ENCODE data around the gene RPL15.

DNA sequence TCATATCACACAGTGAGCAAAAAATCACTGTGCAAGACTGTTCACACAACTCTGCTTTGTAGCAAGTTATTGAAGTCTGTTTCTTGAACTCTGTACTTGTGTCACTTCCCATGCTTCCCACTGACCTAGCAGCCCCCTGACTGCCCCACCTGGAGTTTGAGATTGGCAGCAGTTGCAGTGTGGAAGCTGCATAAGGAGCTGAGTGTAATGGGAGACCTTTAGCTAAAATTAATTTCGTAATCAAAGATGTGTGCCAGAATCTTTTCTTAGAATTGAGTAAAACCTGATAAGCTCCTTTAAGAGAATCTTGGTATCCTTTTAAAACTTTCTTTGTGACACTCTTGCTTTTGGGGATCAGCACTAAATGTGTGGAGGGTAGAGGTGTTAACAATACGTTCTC lies 43.0 kb upstream of the RPL15 start:
- TF ChIP-seq, protein P1, sequence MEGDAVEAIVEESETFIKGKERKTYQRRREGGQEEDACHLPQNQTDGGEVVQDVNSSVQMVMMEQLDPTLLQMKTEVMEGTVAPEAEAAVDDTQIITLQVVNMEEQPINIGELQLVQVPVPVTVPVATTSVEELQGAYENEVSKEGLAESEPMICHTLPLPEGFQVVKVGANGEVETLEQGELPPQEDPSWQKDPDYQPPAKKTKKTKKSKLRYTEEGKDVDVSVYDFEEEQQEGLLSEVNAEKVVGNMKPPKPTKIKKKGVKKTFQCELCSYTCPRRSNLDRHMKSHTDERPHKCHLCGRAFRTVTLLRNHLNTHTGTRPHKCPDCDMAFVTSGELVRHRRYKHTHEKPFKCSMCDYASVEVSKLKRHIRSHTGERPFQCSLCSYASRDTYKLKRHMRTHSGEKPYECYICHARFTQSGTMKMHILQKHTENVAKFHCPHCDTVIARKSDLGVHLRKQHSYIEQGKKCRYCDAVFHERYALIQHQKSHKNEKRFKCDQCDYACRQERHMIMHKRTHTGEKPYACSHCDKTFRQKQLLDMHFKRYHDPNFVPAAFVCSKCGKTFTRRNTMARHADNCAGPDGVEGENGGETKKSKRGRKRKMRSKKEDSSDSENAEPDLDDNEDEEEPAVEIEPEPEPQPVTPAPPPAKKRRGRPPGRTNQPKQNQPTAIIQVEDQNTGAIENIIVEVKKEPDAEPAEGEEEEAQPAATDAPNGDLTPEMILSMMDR (IDR thresholded peaks at IDR 0.05; ENCODE audit: low read depth, low read length, missing input control): no peak
- no peak for TF ChIP-seq EGR1 (IDR thresholded peaks at IDR 0.05; ENCODE audit: low read depth in 2 of 2)
- TF ChIP-seq FOXA2 (IDR thresholded peaks at IDR 0.05): no peak
- TF ChIP-seq, protein P2, sequence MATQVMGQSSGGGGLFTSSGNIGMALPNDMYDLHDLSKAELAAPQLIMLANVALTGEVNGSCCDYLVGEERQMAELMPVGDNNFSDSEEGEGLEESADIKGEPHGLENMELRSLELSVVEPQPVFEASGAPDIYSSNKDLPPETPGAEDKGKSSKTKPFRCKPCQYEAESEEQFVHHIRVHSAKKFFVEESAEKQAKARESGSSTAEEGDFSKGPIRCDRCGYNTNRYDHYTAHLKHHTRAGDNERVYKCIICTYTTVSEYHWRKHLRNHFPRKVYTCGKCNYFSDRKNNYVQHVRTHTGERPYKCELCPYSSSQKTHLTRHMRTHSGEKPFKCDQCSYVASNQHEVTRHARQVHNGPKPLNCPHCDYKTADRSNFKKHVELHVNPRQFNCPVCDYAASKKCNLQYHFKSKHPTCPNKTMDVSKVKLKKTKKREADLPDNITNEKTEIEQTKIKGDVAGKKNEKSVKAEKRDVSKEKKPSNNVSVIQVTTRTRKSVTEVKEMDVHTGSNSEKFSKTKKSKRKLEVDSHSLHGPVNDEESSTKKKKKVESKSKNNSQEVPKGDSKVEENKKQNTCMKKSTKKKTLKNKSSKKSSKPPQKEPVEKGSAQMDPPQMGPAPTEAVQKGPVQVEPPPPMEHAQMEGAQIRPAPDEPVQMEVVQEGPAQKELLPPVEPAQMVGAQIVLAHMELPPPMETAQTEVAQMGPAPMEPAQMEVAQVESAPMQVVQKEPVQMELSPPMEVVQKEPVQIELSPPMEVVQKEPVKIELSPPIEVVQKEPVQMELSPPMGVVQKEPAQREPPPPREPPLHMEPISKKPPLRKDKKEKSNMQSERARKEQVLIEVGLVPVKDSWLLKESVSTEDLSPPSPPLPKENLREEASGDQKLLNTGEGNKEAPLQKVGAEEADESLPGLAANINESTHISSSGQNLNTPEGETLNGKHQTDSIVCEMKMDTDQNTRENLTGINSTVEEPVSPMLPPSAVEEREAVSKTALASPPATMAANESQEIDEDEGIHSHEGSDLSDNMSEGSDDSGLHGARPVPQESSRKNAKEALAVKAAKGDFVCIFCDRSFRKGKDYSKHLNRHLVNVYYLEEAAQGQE (IDR thresholded peaks at IDR 0.05): no peak
- no peak for TF ChIP-seq SP1 (IDR thresholded peaks at IDR 0.05)
- TF ChIP-seq, protein P3, sequence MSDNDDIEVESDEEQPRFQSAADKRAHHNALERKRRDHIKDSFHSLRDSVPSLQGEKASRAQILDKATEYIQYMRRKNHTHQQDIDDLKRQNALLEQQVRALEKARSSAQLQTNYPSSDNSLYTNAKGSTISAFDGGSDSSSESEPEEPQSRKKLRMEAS (IDR thresholded peaks at IDR 0.05): no peak

All from liver (tissue), 3 donors.